ENCODE measurements around the gene AHDC1.

The AHDC1 gene

DNA sequence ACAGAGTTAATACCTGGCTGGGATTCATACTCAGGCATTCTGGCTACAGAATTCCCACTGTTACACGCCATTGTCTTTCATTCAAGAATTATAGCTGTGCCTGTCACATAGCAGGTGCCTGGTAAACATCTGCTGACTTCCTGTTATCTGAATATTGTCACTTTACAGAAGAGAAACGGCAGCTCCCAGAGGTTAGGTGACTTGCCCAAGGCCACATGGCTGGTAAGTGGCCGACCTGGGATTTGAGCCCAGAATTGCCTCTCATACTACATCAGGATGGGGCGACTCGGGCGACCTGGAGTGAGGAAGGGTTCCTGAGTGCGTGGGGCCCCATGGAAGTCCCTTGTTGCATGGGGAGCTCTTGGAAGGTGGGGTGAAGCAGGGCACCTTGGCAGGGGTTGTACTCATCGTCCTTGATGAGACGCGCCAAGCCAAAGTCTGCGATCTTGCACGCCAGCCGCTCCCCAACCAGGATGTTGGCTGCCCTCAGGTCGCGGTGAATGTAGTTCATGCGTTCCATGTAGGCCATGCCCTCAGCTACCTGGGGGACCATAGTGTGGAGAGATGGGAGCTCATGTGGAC lies 10.2 kb upstream of the AHDC1 start:
- no peak for DNase-seq (ENCODE audit: low spot score)

DNA sequence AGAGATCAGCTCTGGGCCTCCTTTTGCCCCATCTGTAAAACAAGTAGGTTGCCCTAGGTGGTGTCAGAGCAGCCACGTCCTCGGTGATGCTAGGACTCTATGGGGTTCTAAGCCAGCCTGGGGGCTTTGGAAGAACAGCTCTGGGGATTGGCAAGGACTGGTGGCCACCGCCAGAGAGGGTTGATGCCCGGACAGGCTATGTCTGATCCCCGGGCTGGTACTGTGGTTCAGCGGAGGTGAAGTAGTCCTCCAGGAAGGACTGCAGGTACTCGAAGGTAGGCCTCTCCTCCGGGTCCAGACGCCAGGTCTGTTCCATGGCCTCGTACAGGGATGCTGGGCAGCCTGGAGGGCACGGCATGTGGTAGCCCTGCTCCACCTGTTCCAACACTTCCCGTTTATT lies 8.8 kb upstream of the AHDC1 start:
- no peak for DNase-seq (ENCODE audit: low spot score)

DNA sequence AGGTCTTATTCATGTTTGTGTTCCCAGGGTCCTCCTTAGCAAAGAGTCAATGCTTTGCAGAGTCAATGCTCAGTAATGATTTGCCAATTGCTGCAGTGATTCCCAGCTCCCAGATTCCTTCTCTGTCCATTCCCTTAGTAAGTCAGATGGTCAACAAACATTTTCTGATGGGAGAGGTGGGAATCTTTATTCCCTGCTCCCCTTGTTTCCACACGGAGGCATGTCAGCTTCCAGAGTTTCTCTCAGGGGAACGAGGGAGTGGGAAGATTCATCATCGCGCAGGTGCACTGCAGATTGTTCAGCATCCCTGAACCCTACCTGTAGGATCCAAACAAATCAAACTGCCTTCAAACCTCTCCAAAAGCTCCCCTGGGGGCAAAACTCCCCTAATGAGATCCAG lies 7.5 kb upstream of the AHDC1 start:
- DNase-seq (ENCODE audit: low spot score): no peak

DNA sequence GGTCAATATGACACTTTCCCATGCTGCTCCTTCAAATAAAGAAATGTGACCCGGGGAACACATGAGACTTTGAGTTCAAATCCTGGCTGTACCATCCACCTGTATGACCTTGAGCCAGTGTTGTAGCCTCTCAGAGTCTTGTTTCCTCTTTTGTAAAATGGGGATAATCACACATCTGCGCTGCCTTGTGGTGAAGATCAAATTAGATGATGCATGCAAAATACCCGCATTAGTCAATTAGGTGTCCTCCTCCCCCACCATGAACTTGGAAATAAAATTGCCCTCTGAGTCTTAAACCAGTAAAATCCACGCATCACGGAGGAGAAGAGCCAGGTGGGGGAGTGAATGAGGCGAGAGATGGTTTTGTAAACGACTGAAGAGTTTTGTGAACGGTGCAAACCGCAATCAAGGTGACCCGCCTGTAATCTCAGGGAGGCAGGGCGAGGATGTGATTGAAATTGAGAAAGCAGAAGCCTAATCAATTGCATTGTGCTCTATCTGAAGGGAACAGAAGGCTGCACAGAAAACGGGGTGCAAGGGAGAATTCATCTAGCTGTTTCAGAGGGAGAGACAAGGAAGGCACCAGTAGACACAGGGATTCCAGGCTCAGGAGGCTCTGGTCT lies 5.8 kb upstream of the AHDC1 start:
- no peak for DNase-seq (ENCODE audit: low spot score)

DNA sequence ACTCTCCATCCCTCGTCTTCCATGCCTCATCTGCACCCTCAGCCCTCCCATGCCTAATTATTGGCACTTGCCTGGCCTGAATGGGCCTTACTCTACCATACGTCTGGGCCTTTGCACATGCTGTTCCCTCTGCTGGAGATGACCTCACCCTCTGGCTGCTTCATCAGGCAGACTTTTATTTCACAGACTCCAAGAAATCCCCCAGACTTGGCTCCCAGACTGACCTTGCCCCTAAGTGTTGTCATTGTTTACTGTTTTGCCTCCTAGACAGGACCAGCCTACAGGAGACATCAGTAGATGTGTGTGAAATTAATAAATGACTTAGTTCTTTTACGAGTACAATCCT lies 5.2 kb upstream of the AHDC1 start:
- no peak for DNase-seq (ENCODE audit: low spot score)

DNA sequence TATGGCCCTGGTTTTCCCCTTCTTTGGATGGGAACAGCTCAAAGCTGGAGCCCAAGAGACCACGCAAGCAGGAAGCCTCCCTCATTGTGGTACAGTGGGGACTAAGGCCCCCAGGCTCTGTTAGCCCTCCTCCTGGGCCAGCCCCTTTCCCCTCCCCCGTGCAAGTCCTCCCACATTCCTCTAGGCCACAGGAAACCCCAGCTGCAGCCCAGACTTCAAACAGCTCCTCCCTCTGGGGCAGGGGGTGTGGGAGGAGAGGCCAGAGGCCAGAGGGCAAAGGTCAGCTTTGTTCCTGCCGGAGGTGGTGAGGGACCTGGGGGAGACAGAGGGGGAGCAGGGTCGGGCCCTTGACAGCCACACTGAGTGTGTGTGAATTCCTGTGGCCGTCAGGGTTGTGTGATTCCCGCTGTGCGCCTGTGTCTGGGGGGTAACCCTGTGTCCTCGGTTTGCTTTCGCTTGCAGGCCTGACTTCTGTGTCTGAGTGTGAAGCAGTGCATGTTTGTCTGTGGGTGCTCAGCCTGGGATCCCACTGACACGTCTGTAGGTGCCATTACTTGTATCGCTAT lies 3.4 kb upstream of the AHDC1 start:
- DNase-seq (ENCODE audit: low spot score): no peak

DNA sequence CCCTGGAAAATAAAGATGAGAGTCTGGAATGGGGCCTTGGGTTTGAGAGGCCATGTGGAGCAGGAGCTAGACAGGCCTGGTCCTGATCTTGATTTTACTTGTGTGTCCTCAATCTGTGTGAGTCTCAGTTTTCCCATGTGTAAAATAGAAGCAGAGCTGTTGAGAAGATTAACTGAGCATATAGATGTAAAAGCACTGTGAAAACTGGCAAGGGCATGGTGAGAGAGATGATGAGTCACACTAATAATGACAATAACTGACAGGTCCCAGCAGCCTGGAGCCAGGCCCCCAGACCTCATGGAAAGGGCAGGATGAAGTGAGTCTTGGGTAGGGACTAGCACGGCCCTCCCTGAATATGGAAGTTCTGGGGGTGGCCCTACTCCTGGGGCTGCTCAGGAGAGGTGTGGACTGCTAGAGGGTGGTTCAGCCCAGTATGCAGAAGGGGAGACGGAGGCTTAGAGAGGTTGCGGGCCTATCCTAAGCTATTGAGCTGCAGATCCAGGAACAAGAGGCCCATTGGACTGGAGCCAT lies 2.8 kb upstream of the AHDC1 start:
- DNase-seq (ENCODE audit: low spot score): no peak

DNA sequence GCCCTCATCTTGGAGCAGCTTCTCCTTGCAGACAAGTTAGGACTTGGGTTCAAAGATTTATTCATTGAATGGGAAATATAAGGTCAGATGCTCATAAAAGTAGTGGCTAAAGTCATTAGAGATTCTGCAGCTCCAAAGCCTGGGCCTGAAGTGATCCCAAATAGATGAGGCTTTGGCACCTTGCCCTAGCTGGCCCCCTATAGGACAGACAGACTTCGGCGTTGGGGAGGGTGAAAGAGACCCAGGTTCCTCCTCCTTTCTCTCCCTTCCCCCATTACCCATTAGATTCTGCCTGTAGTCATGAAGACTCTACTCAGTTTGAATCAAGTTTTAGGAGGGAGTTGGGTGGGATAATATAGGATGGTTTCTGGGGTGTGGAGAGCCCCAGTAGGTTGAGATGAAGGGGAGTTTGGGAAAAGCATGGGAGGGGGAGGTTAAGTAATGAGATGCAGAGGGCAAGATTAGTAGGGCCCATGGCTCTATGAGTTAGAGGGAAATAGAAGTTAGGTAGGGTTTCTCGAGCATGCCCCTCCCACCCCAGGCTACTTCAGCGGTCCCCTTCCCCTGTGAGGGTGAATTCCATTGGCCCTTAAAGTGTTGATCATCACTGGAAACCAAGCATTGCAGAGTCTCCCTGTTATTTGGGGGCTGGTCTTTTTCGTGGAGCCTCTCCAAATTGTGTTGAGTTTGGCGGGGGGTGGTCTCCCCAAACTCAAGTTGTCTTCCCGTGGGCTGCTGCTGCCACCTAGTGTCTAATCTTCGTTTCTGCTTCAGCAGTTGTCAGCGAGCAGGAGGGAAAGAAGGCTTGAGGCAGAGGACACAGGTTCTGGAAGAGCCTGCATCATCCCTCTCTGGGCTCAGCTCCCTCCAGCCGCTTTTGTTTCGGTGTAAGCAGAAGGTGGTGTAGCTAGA lies 2.1 kb upstream of the AHDC1 start:
- peak; percentile 69 for DNase-seq (ENCODE audit: low spot score)

DNA sequence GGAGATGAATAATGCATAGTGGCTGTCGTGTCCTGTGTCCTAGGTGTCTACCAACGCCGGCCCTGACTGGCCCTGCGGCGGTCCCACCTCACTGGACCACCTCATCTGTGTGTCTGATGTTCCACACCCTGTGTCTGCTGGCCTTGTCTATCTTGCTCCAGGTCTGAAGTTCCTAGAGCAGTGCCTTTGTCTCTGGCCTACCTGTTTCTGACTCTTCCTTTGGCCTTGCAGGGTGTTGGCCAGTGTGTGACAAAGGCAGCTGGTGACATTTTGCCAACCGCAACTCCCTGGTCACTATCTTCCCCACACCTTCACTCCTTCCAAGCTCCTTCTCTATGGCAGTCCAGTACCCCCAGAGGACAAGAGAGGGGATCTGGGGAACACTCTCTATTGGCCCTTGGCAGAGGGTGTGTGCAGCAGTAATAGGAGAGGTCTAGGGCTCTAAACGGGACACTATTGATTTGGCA lies 1.4 kb upstream of the AHDC1 start:
- DNase-seq (ENCODE audit: low spot score): no peak

DNA sequence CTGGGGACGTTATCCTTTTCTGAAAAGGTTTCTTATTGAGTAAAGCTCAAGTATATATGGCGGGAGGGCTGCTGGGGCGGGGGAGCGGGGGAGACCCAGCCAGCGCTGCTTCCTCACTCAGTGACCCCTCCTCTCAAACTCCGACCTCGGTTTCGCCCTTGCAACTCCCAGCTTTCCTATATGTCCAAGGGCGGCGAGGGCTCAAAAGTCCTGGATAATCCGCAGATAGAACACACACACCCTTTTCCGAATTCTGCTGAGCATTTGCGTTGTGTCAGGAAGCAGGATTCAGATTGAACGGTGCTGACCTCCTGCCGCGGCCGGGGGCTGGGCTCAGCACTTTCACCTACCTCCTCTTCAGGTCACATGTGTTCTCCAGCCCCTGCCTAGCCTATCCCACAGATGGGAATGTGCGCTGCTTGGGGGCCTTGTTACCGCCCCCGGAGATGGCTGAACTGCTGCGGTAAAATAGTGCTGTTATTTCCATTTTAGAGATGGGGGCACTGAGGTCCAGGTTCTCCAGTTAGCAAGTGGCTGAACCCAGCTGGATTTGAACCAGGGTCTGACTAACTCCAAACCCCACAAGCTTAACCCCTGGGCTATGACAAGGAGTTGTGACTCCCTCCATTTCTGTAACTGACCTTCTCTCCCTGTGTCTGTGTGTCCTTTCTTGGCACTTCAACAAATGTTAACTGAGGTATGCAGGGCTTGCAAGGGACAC lies 795 bp upstream of the AHDC1 start:
- DNase-seq (ENCODE audit: low spot score): no peak

DNA sequence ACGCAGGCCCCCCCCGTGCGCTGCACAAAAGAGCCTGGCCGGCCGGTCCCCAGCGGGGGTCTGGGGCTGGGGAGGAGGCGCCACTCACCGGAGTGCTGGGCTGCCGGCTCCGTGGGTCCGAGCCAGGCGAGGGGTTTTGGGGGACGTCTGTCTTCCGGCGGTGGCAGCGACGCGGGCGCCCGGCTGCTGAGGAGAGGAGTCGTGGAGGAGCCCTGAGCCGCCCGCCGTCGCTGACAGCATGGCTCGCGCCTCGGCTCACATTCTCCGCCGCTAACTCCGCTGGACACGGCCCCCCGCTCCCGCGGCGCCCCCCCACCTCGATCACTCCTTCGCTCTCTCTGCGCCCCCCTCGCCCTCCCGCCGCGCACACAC lies 649 bp downstream of the AHDC1 start:
- peak; percentile 71 for DNase-seq (ENCODE audit: low spot score)

DNA sequence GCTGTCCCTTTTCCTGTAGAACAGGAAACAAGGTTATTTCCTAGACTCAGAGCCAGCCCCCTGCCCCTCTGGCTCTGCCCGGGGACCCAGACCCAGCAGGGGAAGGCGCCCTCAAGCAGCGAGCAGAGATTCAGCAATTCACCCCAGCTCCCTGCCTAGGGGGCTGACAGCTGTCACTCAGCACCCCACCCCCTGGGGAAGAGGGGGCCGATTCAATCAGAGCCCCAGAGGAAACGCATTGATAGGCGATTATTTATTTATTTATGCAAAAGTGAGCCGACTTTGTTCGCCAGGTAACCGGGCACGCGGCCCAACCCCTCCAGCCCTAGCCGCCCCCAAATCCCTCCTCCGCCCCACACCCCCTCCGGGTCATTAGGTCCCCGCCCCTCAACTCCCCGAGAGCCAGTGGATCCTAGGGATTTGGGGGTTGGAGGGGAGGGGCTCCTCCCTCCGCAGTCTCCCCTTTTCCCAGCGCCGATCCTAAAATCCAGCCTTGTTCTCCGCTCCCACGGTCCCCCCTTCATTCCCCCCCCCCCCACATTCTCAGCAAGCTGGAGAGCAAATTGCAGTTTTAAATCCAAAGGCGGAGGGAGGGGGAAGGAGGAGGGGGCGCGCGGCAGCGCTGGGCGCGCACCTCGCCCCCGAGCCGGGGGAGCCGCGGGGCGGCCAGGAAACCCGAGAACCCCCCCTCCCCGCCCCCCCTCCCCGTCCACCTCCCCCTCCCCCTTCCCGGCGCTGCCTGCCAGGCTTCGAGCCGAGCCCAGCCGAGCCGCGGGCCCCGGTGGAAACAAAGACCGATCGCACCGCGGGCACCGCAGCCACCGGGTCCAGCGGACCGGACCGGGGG lies 1.3 kb downstream of the AHDC1 start:
- peak; percentile 84 for DNase-seq (ENCODE audit: low spot score)

DNA sequence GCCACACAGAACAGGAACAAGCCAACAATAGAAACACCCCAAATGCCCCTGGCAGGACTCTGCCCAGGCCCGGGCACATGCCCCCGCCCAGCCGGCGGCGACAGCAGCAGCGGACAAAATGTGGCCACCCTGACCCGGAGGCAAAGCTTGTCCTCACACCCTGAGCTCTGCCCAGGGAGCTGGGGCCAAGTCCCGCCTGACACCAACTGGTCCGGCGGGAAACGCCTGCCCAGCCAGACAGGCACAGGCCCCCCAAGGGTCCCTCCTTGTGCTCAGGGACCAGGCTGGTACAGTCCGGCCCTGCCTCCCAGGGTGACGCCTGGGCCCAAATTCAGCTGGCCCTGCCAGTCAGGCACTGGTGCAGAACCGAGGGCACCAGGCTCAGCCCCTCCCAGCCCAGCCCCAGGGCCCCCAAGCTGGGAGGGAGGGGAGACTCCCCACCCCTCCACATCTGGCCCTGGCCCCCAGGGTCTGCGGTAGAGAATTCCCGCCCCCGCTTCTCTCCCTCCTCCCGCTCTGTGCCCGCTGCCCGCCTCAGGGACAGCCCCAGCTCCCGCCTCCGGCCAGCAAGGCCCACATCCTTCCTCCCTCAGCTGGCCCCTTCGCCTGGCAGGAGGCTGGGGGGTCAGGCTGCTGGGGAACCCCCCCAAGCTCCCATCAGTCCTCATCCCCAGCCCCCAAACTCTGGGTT lies 2.0 kb downstream of the AHDC1 start:
- peak; percentile 57 for DNase-seq (ENCODE audit: low spot score)

DNA sequence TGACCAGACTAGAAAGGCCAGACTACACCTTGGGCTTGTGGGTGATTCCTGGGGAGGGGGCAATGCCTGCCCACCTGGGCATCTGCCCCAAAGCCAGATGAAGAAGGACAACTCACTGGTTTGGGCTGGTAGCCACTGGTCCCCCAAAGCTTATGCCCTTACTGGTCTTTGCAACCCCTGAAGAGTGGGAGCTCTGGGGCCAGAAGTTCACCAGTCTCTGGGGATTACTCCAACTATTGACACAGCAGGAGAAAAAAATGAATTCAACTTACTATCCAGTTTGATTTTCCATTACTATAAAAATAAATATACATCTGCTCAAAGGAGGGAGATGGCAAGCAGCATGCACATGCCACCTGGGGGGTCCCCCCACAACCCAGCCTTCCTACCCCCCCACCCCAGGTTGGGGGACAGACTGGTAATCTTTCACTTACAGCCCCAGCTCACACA lies 2.6 kb downstream of the AHDC1 start:
- DNase-seq (ENCODE audit: low spot score): no peak

DNA sequence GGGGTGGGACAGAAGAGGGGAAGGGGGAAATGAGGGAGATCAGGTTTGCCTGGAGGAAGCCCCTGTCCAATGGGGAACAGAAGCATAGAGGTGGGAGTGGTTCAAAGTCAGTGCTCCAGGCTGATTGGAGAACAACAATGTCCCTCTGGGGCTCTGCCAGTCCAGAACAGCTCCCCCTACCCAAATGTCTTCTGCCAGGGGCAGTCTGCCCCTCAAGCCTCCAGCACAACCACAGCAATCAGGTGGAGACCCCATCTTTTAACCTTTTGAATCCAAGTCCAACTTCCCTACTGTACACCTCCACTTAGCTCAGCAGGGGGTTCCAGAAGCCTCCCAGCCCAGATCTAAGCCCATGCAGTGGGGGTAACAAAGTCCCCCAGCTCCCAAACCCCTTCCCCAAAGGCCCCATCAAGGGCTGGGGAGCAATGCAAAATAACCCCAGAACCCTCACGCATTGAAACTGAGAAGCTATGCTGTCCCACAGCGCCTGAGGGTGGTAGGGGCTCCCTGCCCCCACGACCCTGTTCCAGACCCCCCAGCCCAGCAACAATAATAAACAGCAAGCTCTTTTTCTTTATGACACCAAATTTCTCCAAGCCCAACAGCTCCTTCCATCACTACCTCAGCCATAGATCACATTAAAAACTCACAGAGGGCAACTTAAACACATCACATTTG lies 3.3 kb downstream of the AHDC1 start:
- DNase-seq (ENCODE audit: low spot score): no peak

DNA sequence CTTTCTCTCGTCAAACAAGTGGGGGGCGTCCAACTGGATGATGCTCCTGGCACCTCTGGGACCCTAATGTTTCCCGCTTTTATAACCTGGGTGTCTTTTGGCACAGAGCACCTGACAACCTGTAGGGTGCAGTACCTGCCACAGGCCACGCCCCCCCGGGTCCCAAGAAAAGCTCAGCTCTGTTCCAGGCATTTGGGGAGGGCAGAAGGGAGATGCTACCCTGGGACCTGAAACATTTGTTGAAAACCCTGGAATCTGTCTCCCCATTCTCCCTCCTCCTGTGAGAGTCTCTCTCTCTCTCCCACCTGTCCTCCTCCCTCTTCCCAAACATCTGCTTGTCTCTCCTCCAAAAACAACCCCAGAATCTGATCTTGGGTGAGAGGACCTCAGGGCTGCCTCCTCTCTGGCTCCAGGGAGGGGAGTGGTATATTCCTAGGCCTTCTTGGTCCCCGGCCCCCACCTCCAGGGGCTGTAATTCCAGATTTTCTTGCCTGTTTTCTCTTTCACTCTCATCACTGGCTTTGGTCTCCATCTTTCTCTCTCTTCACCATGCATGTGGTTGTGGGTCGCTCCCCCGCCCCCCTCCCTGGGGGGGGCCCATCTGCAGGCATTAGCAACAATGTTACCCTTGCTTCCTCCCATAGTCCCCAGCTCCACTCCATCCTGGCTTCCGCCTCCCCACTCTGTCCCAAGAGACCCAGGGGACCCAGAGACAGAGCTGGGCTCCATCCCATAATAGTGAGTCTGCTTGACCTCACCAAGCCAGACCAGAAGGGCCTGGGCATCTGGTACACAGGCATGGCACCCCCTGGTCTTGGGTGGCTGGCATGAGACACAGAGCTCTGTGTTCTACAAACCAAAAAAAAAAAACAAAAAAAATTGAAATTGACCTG lies 4.1 kb downstream of the AHDC1 start:
- DNase-seq (ENCODE audit: low spot score): no peak

DNA sequence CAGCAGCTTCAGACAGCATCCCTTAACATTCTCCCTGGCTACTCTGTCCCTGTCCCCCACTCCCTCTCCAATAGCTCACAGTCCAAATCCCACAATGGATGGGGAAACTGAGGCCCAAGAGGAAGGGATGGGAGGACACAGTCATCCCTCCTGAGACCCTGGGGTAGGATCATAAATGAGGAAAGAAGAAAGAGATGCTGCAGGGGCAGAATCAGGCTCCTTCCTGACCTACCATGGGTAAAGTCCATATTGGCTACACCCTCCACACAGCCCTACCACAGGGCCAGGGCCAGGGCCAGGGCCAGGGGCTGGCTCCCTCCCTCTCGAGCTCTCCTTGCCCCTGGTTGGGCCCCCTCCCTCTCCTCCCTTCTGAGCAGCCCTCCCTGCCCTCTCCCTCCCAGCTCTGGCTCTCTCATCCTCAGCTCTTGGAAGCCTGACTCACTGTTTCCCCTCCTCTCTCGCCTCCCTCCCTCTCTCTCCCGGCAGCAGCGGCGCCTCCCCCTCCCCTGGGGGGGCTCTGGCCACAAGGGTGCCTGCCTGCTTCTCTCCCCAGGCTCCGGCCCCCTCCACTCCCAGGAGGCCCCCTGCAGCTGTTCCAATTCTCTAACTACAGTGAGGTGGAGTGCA lies 4.9 kb downstream of the AHDC1 start:
- DNase-seq (ENCODE audit: low spot score): peak; percentile 84

DNA sequence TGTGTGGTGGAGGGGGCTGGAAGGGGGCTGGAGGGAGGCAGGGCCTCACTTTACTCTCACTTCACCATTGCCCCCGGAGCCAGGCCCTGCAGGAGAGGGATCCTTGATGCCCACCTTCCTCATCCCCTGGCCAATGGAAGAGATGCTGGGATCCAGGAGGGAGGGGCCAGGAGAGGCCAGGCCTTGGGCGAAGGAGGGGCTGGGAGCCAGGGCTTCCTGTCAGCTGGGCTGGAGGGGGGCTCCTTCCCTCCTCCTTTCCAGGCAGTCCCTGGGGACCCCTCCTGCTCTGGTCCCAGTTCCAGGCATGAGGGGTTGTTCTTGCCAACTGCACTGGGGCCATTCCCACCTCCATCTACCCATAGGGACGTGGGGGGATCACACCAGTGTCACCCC lies 5.7 kb downstream of the AHDC1 start:
- no peak for DNase-seq (ENCODE audit: low spot score)

Measured in AG08396 (cell line).